KMS-11 (cell line): Measurements from ENCODE around the gene UCHL1.

ENCODE experiments used
- H2AFZ ChIP-seq: fragments of 200-600 bp; sonication (generic); 2 replicates; pipeline ENCODE4 v1.6.1; 2016; ENCODE audit warnings: antibody characterized with exemption, mixed run types, low read depth
- H3K27ac ChIP-seq: fragments of 200-600 bp; sonication (generic); 2 replicates; pipeline ENCODE4 v1.6.1; 2016; ENCODE audit warnings: mild to moderate bottlenecking, mixed run types
- H3K27me3 ChIP-seq: fragments of 200-600 bp; sonication (generic); 2 replicates; pipeline ENCODE4 v1.6.1; 2017; ENCODE audit warnings: mild to moderate bottlenecking, low read depth, mixed run types, moderate library complexity; ENCODE audit not compliant: insufficient read depth
- H3K36me3 ChIP-seq: fragments of 200-600 bp; sonication (generic); 2 replicates; pipeline ENCODE4 v1.6.1; 2017; ENCODE audit warnings: mild to moderate bottlenecking, mixed run types; ENCODE audit not compliant: insufficient read depth
- H3K4me1 ChIP-seq: fragments of 200-600 bp; sonication (generic); 2 replicates; pipeline ENCODE4 v1.6.1; 2016; ENCODE audit warnings: mild to moderate bottlenecking, low read depth, mixed run types; ENCODE audit not compliant: poor library complexity, severe bottlenecking
- H3K4me2 ChIP-seq: fragments of 200-600 bp; sonication (generic); 2 replicates; pipeline ENCODE4 v1.7.0; 2016; ENCODE audit warnings: mild to moderate bottlenecking, mixed run types
- H3K4me3 ChIP-seq: fragments of 200-600 bp; sonication (generic); IDR thresholded peaks from 2 replicates; pipeline ENCODE4 v1.6.1; 2017; ENCODE audit warnings: low read depth, low read length, mixed read lengths; ENCODE audit not compliant: insufficient read depth
- H3K79me2 ChIP-seq: fragments of 200-600 bp; sonication (generic); 2 replicates; pipeline ENCODE4 v1.6.1; 2016; ENCODE audit warnings: low read depth, mixed run types; ENCODE audit not compliant: insufficient read depth
- H3K9ac ChIP-seq: fragments of 200-600 bp; sonication (generic); 2 replicates; pipeline ENCODE4 v1.6.1; 2016; ENCODE audit warnings: mild to moderate bottlenecking, mixed run types
- H4K20me1 ChIP-seq: fragments of 200-600 bp; sonication (generic); 2 replicates; pipeline ENCODE4 v1.6.1; 2016; ENCODE audit warnings: mild to moderate bottlenecking, mixed run types; ENCODE audit not compliant: insufficient read depth
- TF ChIP-seq, protein P1 (sequence below): fragments of 200-600 bp; sonication (generic); conservative IDR thresholded peaks from 2 replicates; pipeline ENCODE4 v1.6.1; 2017; ENCODE audit warnings: low read depth, mild to moderate bottlenecking, antibody characterized with exemption, low read length, moderate library complexity, mixed read lengths

The UCHL1 gene

GRCh38 chr4:41260116-41260733 is 3.5 kb downstream of the UCHL1 start:
- H3K27me3 ChIP-seq, result no peaks in the 10 kb centered on the region
- H3K4me3 ChIP-seq, result no peak overlapping the region
- peaks cover 28% of the 10 kb centered on the region for H3K79me2 ChIP-seq
- H4K20me1 ChIP-seq, result no peaks in the 10 kb centered on the region
- no peak overlapping the region for H3K27ac ChIP-seq
- TF ChIP-seq, protein P1, sequence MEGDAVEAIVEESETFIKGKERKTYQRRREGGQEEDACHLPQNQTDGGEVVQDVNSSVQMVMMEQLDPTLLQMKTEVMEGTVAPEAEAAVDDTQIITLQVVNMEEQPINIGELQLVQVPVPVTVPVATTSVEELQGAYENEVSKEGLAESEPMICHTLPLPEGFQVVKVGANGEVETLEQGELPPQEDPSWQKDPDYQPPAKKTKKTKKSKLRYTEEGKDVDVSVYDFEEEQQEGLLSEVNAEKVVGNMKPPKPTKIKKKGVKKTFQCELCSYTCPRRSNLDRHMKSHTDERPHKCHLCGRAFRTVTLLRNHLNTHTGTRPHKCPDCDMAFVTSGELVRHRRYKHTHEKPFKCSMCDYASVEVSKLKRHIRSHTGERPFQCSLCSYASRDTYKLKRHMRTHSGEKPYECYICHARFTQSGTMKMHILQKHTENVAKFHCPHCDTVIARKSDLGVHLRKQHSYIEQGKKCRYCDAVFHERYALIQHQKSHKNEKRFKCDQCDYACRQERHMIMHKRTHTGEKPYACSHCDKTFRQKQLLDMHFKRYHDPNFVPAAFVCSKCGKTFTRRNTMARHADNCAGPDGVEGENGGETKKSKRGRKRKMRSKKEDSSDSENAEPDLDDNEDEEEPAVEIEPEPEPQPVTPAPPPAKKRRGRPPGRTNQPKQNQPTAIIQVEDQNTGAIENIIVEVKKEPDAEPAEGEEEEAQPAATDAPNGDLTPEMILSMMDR, result no peak
- H3K4me1 ChIP-seq, result peaks cover 30% of the 10 kb centered on the region
- H2AFZ ChIP-seq, result no peak overlapping the region
- H3K36me3 ChIP-seq, result peaks cover 24% of the 10 kb centered on the region; the same call in 1 of the 2 replicates
- no peak overlapping the region for H3K4me2 ChIP-seq
- H3K9ac ChIP-seq, result no peak overlapping the region

- Histone ChIP-seq H3K36me3 (peaks cover 24% of the 10 kb centered on the region; the same call in 1 of the 2 replicates), H3K4me3 (no peak overlapping the region), H3K4me2 (no peak overlapping the region), H2AFZ (no peak overlapping the region), H3K9ac (no peak overlapping the region), H3K27me3 (no peaks in the 10 kb centered on the region), H3K79me2 (peaks cover 28% of the 10 kb centered on the region), H3K27ac (no peak overlapping the region), H4K20me1 (no peaks in the 10 kb centered on the region), H3K4me1 (peaks cover 22% of the 10 kb centered on the region)
- TF ChIP-seq, protein P1, result no peak
These were observed 5.5 kb downstream of the UCHL1 start for GRCh38 chr4:41262198-41262597.

- no peak overlapping the region for H3K4me2 ChIP-seq
- peaks cover 10% of the 10 kb centered on the region for H3K79me2 ChIP-seq
- H3K4me1 ChIP-seq, result peaks cover 11% of the 10 kb centered on the region
- no peak overlapping the region for H2AFZ ChIP-seq
- peaks cover 24% of the 10 kb centered on the region; the same call in 1 of the 2 replicates for H3K36me3 ChIP-seq
- H3K27ac ChIP-seq, result no peak overlapping the region
- H3K4me3 ChIP-seq, result no peak overlapping the region
- no peak overlapping the region for H3K9ac ChIP-seq
- no peaks in the 10 kb centered on the region for H4K20me1 ChIP-seq
- TF ChIP-seq, protein P1, result no peak
- H3K27me3 ChIP-seq, result no peaks in the 10 kb centered on the region
These were observed 7.5 kb downstream of the UCHL1 start for GRCh38 chr4:41264212-41264611.

DNA sequence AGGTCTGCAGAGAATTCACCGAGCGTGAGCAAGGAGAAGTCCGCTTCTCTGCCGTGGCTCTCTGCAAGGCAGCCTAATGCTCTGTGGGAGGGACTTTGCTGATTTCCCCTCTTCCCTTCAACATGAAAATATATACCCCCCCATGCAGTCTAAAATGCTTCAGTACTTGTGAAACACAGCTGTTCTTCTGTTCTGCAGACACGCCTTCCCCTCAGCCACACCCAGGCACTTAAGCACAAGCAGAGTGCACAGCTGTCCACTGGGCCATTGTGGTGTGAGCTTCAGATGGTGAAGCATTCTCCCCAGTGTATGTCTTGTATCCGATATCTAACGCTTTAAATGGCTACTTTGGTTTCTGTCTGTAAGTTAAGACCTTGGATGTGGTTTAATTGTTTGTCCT is 11.3 kb downstream of the UCHL1 start:
- peaks cover 9% of the 10 kb centered on the region; the same call in 1 of the 2 replicates for H3K36me3 ChIP-seq
- H3K4me2 ChIP-seq, result no peak overlapping the region
- H3K9ac ChIP-seq, result no peak overlapping the region
- H2AFZ ChIP-seq, result no peak overlapping the region
- H3K79me2 ChIP-seq, result no peaks in the 10 kb centered on the region
- H3K4me1 ChIP-seq, result no peaks in the 10 kb centered on the region
- no peak overlapping the region for H3K27ac ChIP-seq
- TF ChIP-seq, protein P1, result no peak
- H3K4me3 ChIP-seq, result no peak overlapping the region
- H4K20me1 ChIP-seq, result no peaks in the 10 kb centered on the region
- H3K27me3 ChIP-seq, result no peaks in the 10 kb centered on the region
